ENCODE data around the gene SLC28A2.
"Not testable (repeated sequence)": the region's sequence is repeated elsewhere in the genome, so short reads cannot be mapped to it uniquely, and the experiment has no call there.

Gene SLC28A2

GRCh38 chr15:45251888-45252287, at the start of gene SLC28A2:
Gene SLC28A2, plus strand, starts transcription at chr15:45252234. Its CDS starts 982 bp downstream, at chr15:45253216.
- DNase-seq, result no peak

GRCh38 chr15:45203182-45203581, 48.9 kb upstream of the SLC28A2 start:
- DNase-seq, result no peak

- peak; percentile 61 for DNase-seq
These were observed 46.8 kb upstream of the SLC28A2 start for GRCh38 chr15:45205192-45205591.

- no peak for DNase-seq
These were observed 39.5 kb upstream of the SLC28A2 start for GRCh38 chr15:45212493-45212892.

- DNase-seq, result no peak
These were observed 30.9 kb upstream of the SLC28A2 start for GRCh38 chr15:45221053-45221599.

GRCh38 chr15:45221967-45222366, 30.1 kb upstream of the SLC28A2 start:
- DNase-seq, result no peak

- no peak for DNase-seq
These were observed 27.3 kb upstream of the SLC28A2 start for GRCh38 chr15:45224621-45225217.

- DNase-seq, result no peak
These were observed 26.3 kb upstream of the SLC28A2 start for GRCh38 chr15:45225506-45226273.

GRCh38 chr15:45228931-45229330, 23.1 kb upstream of the SLC28A2 start:
- no peak for DNase-seq

- no peak for DNase-seq
These were observed 21.6 kb upstream of the SLC28A2 start for GRCh38 chr15:45230245-45230965.

- no peak for DNase-seq
These were observed 20.9 kb upstream of the SLC28A2 start for GRCh38 chr15:45231132-45231531.

GRCh38 chr15:45231864-45232562, 20.0 kb upstream of the SLC28A2 start:
- no peak for DNase-seq

GRCh38 chr15:45234562-45235235, 17.3 kb upstream of the SLC28A2 start:
- no peak for DNase-seq

GRCh38 chr15:45236806-45237205, 15.2 kb upstream of the SLC28A2 start:
- not testable (repeated sequence) for DNase-seq

- no peak for DNase-seq
These were observed 9.7 kb upstream of the SLC28A2 start for GRCh38 chr15:45242289-45242688.

GRCh38 chr15:45249125-45249780, 2.8 kb upstream of the SLC28A2 start:
- no peak for DNase-seq

GRCh38 chr15:45253330-45253729, 1.3 kb downstream of the SLC28A2 start:
- no peak for DNase-seq

- no peak for DNase-seq
These were observed 2.4 kb downstream of the SLC28A2 start for GRCh38 chr15:45254405-45254804.

- not testable (repeated sequence) for DNase-seq
These were observed 2.8 kb downstream of the SLC28A2 start for GRCh38 chr15:45254824-45255223.

- no peak for DNase-seq
These were observed 7.8 kb downstream of the SLC28A2 start for GRCh38 chr15:45259796-45260195.

GRCh38 chr15:45262906-45263461, 10.9 kb downstream of the SLC28A2 start:
- no peak for DNase-seq
